Measurements from ENCODE around the gene ZNF132.

Gene ZNF132

GRCh38 chr19:58468216-58468839 is 28.4 kb upstream of the ZNF132 start:
- peak; percentile 20 for TF ChIP-seq CTCF (IDR thresholded peaks at IDR 0.05; ENCODE audit: control extremely low read depth, extremely low read depth, low read depth, missing control alignments)
- POLR2A ChIA-PET = no interaction called here
- CTCF ChIA-PET = interaction anchor here (1.0 kb wide), 1 partner anchor 15 kb away, joined by 3 read pairs; no protein-coding TSS in a partner anchor
- no peak for DNase-seq (ENCODE audit: extremely low spot score)

- CTCF ChIA-PET = interaction anchor here (1.0 to 1.2 kb wide), 2 partner anchors 8 to 53 kb away, joined by 3 read pairs; partner anchors contain the start of gene ZBTB45
- TF ChIP-seq CTCF (IDR thresholded peaks at IDR 0.05; ENCODE audit: control extremely low read depth, extremely low read depth, low read depth, missing control alignments) = no peak
- POLR2A ChIA-PET = no interaction called here
- peak; percentile 99 for DNase-seq (ENCODE audit: extremely low spot score)
Observed at GRCh38 chr19:58466760-58467589, 27.0 kb upstream of the ZNF132 start, which contains the start of gene ZNF324. Gene ZNF324, plus strand, starts transcription at chr19:58467080. Its CDS starts 2,106 bp downstream, at chr19:58469186.

GRCh38 chr19:58466089-58466759 is 26.3 kb upstream of the ZNF132 start:
- no peak for TF ChIP-seq CTCF (IDR thresholded peaks at IDR 0.05; ENCODE audit: control extremely low read depth, extremely low read depth, low read depth, missing control alignments)
- ChIA-PET CTCF (interaction anchor here (1.0 to 1.4 kb wide), 3 partner anchors 9 to 54 kb away, joined by 3 read pairs; partner anchors contain the start of gene ZBTB45), POLR2A (no interaction called here)
- no peak for DNase-seq (ENCODE audit: extremely low spot score)

- no peak for DNase-seq (ENCODE audit: extremely low spot score)
- TF ChIP-seq CTCF (IDR thresholded peaks at IDR 0.05; ENCODE audit: control extremely low read depth, extremely low read depth, low read depth, missing control alignments) = no peak
- ChIA-PET CTCF (no interaction called here), POLR2A (no interaction called here)
Observed at GRCh38 chr19:58460039-58460438, 20.1 kb upstream of the ZNF132 start.

GRCh38 chr19:58456111-58456510 is 16.2 kb upstream of the ZNF132 start:
- ChIA-PET CTCF (no interaction called here), POLR2A (no interaction called here)
- no peak for DNase-seq (ENCODE audit: extremely low spot score)
- TF ChIP-seq CTCF (IDR thresholded peaks at IDR 0.05; ENCODE audit: control extremely low read depth, extremely low read depth, low read depth, missing control alignments) = no peak

- POLR2A ChIA-PET = no interaction called here
- no peak for DNase-seq (ENCODE audit: extremely low spot score)
- no peak for TF ChIP-seq CTCF (IDR thresholded peaks at IDR 0.05; ENCODE audit: control extremely low read depth, extremely low read depth, low read depth, missing control alignments)
- CTCF ChIA-PET = no interaction called here
Observed at GRCh38 chr19:58455306-58455705, 15.4 kb upstream of the ZNF132 start.
